CD4-positive, alpha-beta T cell treated with Interleukin-6 at 100 ng/mL for 8 hours (primary cell): ENCODE results near the gene UROD.
A peak's percentile ranks its signal among the peaks of the same experiment; 100 is the strongest.

Experiments used
- DNase-seq: peaks from one replicate; pipeline ENCODE4 v3.0.0-alpha.2; 2020; ENCODE audit warnings: mixed read lengths, low spot score

The UROD gene

DNA sequence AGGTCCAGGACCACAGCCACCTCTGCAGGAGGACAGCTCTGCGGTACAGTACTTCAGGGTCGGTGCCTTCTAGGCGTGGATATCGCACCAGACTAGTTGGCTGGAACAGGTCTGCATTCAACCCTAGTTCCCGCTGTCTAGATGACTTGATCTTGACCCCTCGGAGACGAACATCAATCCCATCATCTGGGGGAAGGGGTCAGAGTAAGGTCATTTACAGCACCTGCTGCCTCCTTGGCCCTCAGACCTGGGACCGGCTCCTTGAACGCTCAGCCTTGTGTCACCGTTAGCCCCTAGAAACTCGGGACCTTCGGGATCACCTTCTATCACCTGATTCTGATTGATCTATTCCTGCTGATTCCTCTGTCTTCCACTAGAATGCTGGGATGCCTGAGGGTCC is 3.5 kb upstream of the UROD start:
- DNase-seq, result no peak

DNA sequence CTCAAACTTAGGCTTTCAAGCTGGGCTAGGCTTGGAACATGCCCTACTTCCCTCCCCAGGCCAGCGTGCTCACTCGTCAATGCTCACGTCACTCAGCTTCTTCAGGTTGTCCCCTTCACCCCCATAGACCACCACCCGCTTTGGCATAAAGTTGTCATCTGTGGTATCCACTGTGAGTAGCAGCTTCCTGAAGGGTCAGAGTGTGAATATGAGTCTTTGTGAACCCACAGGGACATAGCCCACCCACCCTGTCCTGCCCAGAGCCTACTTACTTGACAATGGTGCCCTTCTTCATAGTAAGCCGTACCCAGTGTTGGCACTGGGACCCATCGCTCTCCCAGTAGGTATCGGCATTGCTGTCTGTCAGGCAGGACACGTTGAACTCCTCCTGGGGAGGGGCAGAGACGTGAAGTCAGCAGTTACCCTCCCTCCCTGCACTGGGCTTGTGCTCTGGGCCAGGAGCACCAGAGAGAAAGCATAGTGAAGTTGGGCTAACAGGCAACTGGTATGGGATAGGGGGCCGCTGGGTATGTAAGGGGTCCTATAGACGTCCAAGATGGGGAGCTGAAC is 2.7 kb upstream of the UROD start:
- no peak for DNase-seq

DNA sequence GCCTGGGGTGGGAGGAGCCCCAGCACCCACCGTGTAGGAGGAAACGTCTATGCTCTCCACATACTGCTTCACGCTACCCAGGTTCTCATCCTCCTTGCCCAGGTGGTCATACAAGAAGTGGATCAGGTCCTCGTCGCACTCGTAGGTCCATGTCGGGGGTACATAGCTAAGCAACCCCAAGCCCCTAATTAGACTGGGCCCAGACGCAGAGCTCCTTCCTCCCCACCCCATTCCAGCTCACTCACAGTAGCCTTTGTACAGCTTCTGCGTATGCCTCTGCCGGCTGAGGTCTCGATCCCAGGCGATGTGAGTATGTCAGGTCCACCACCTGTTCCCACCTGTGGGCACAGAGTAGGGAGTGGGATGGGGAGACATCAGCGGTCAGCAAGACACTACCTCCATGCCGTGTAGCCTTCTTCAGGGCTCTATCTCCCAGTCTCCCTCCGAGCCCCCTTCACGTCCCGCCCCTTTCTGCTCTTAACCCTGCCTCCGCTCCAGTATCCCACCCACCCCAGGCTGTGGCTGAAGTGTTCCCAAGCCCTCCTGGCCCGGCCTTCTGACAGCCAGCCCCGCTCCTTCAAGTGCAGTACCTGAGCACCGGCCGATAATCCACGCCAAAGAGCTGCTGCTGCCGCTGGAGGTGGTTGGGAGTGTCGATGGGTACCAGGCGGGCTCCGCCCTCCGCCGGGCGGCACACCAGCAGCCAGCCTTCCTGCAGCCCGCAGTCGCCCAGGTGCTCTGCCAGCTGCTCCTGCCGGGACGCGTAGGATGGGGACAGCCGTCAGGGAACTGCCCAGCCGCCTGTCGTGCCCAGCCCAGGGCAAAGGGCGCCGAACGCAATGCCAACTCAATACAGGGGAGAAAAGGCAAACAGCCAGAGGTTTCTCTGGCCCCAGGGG is 1.8 kb upstream of the UROD start:
- DNase-seq, result peak; percentile 17

DNA sequence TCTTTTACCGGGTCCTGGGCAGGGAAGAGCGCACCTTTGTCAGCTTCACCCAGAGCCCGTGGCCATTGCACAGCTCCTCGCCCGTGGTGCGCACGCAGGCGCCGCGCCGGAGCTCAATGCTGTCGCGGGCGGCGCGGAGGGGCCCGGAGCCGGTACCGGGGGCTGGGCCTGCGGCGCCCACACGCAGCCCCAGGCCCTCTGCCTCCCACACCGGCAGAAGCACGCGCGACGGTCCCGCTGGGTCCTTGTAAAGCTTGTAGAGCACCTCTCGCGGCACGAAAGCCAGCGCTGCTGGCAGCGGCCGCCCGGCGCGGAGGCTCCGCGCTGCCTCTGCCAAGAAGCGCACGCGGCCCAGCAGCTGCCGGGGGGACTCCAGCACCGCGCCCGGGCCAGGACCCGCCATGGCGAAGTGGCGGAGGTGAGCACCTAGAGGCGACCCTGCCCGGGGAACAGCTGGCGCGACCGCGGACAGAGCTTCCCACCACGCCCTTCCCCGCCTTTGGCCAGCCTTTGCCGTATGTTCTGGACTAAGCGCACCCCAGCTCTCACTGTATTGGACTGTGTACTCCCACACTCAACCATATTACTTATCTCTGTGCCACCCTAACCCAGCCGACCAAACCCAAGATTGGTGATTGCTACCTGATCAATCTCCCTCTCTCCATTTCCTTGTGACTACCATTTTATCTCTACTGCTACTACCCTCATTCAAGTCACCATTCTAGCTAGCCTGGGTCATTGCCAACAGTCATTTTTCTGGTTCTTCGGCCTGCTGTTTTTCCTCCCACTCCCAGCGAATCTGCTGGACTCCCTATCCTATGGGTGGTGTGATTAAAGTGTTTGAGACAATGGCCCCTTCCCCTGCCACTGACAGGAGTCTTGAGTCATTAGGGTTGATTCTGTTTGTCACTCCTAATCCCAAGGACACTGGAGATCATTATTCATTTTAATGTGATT is 921 bp upstream of the UROD start, which contains the start of gene HECTD3:
Gene HECTD3 (minus strand): TSS at position 470 of the 957 bp plus-strand sequence. CDS start 67 bp downstream, at position 403.
- DNase-seq, result peak; percentile 70

DNA sequence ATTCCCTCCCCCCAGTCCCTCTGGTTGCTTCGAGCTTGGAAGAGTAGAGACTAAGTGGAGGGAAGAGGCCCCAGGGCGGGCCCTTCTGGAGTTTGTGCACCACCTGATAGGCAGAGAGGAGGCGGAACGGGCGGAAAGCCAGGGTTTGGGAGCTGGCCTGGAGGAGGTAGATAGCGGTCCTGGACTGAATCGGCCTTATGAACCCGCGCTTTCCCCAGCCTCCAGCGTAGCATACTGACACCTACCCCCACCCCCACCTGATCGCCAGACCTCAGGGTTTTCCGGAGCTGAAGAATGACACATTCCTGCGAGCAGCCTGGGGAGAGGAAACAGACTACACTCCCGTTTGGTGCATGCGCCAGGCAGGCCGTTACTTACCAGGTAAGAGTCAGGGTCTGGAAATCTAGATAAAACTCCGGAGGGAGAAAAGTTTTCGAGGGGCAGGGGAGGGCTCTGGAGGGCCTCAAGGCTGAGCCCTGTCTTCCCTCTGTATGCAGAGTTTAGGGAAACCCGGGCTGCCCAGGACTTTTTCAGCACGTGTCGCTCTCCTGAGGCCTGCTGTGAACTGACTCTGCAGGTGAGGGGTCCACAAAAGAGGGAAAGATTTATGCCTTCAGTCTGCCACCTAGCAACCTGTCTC is 705 bp downstream of the UROD start:
- DNase-seq, result peak; percentile 32

DNA sequence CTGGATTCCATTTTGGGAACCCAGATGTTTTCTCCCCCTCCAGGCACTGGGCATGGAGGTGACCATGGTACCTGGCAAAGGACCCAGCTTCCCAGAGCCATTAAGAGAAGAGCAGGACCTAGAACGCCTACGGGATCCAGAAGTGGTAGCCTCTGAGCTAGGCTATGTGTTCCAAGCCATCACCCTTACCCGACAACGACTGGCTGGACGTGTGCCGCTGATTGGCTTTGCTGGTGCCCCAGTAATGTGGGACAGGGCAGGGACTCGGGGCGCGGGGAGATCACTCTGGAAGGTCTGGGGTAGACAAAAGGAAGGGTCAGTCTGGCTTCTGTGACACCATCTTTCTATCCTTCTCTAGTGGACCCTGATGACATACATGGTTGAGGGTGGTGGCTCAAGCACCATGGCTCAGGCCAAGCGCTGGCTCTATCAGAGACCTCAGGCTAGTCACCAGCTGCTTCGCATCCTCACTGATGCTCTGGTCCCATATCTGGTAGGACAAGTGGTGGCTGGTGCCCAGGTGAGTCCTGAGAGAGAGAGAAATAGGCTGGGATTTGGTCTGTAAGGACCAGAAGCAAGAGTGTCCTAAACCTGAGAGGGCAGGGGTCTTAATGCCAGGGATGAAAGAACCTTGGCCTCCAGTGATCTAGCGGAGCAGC is 1.6 kb downstream of the UROD start:
- no peak for DNase-seq

DNA sequence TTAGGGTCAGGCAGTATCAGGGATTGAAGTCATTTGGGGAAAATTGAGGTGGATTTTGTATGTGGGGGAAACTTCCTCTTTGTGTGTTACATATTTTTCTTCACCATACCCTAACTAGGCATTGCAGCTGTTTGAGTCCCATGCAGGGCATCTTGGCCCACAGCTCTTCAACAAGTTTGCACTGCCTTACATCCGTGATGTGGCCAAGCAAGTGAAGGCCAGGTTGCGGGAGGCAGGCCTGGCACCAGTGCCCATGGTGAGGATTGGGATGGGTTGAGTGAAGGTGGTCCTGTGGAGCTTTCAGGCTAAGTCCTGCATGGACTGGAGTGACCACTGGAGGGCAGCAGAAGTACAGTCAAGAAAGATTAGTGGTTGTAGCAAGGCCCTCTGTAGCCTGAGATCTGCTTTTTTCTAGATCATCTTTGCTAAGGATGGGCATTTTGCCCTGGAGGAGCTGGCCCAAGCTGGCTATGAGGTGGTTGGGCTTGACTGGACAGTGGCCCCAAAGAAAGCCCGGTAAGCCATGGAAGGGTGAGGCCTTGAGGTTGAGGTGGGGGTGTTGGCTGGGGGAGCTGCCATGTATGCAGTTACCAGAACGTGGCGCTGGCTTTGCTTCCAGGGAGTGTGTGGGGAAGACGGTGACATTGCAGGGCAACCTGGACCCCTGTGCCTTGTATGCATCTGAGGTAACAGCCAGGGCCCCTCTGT is 2.4 kb downstream of the UROD start:
- DNase-seq, result peak; percentile 80

DNA sequence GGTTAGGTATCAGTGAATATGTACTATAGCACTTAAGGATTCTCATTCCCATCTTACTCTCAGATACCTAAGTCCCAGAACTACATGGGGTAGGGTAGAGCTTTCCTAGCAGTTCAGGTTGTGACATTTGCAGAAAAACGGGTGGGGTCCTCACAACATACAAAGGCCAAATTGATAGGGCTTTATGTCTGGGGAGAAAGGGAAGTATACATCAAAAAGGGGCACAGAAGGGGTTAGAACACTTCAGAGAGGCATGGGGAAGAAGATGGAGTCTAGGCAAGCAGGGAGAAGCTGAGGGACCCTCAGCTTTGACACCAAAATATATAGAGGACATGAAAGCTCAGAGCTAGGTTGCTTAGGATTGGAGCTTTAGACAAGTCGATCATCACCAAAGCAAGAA is 3.6 kb downstream of the UROD start:
- DNase-seq, result no peak

DNA sequence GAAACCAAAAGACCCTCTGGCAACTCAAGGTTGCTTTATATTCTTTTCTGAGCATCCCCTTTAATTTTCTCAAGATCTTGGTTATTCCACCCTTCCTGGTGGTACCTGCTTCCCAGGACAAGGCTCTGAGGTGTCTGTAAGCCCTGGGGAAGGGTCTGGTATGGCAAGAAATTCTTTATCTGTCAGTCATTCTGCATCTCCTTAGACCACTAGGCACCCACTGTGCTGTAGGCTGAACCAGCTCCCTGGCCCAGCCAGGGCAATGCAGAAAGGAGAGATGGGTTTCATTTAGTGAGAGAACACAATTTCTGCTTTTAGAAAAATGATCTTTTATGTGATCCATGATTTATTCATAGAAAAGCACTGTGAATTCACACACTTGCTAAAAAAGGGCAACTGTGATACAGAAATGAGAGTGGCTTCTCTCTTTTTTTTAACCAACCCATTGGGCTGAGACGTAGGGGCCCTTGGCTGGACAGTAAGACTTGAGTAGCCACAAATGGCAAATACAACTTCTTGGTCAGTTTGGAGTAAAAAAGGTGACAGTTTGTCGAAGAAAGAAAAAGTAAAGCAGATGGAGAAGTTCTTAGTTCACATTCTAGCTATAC is 4.1 kb downstream of the UROD start:
- DNase-seq, result no peak

DNA sequence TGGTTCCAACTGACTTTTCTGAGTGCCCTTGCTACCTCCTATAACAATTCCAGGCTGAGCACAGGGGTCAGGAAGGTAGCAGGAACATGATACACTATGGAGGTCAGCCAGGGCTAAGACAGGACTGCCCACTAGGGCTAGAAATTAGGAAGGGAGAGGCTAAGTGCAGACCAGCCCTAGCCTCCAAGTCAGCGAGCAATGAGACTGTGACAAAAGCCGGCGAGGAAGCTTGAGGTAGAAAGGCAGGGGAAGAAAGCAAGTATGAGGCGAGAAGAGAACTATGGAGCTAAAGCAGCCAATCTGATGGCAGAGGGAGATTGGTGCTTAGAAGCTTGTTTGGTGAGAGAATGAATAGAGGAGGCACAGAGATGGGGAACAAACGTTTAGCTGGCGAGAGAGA is 4.7 kb downstream of the UROD start:
- no peak for DNase-seq

DNA sequence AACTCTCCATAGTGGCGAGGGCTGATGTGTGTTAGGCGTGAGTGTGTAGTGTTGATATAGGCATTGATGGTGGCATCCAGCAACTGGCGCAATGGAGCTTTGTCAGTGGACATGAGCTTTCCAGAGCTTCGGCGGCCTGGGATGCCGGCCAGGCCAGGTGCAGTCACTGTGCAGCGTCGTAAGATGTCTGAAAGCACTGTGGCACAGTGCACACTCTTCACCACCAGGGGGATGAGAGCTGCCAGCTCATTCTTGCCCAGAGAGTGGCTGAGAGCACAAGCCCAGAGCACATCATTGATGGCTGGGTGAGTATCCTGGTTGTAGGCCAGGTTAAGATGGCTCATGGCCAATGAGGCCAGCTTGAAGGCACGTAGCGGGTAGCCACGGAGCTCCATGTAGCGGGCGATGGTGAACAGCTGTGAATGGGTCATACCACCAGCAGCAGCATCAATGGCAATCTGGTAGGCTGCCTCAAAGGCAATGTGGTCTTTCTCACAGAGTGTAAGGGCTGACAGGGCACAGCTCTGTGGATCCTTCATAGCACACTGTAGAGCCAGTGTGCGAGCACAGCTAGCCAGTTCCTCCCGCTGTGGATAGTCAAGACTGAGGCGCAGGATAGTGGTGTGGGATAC is 6.7 kb downstream of the UROD start:
- DNase-seq, result peak; percentile 61

DNA sequence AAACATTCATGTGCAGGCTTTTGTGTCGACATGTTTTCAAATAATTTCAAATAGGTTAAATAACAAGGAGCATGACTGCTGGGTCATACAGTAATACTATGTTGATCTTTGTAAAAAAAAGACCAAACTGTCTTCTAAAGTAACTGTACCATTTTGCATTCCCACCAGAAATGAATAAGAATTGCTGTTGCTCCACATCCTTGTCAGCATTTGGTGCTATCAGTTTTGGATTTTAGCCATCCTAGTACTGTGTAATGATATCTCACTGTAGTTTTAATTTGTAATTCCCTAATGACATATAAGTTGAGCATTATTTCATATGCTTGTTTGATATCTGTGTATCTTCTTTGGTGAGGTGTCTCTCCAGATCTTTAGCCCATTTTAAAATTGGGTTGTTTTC is 11.6 kb downstream of the UROD start:
- DNase-seq, result no peak

DNA sequence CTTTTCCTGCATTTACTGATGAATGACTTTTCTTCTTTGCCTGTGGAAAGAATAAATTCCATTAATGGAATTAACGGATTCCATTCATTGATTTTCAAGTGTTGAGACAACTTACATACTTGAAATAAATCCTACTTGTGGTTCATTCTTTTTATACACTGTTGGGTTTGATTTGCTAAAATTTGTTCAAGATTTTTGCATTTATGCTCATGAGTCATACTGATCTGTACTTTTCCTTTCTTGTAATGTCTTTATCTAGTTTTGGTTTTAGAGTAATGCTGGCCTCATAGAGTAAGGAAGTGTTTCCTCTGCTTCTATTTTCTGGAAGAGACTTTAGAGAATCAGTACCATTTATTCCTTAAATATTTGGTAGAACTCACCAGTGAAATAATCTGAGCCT is 14.4 kb downstream of the UROD start:
- DNase-seq, result no peak

DNA sequence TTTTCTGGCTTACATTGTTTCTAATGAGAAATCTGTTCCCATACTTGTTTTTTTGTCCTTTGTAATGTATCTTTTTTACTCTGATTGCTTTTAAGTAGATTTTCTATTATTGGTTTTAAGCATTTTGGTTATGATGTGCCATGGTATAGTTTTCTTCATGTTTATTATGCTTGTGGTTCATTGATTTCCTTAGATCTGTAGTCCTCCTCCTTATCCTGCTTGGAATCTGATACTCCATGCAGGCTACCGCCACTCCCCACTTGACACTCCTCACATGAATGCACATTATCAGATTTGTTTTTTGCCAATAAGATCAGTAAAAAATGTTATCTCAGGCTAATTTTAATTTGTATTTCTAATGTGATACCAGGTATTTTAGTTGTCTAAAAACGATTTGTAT is 20.8 kb downstream of the UROD start:
- no peak for DNase-seq

DNA sequence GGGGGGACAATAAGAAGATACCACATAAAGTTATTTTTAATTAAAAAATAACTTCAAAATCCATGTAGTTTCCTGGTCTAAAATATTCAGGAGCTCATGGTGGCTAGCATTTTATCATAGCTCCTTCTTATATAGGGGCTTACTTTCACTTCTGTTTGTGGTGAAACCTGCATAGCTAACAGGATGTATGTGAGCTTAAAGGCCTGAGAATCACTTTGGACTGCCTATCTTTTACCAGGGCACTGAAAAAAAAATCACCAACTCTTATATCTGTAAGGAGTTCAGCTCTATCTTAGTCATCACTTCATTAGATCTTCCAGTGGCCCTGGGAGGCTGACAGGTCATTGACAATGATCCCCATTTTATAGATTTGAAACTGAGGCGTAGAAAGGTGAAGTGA is 21.3 kb downstream of the UROD start:
- DNase-seq, result no peak

DNA sequence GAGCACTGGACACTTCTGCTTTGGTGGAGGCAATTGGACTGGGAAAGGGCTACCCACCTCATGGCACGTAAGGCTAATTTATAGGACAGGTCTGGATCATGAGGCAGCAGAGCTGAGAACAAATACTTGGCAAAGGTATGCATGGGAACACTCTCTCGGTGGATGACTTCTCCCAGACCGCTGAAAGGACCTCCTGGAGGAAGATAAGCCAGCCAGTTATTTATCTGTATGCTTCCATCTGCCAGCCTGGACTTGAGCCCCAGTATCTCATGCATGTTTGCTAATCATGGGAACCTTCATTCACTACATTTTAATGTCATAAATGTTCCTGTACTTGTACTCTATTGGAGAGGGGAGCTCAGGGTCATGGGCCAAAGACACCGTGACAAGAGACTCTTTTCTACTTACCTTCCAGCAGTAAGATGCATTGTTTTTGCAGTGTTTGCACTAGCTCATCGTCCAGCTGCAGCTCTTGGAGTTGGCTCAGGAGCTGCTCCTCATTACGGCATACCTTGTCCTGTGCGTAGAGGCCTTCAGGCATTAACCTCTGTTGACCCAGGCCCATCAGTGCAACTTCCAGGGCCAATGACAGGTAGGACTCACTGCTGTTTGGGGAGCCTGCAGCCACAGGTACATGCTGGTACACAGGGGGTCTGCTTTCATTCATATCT is 23.7 kb downstream of the UROD start:
- DNase-seq, result no peak

DNA sequence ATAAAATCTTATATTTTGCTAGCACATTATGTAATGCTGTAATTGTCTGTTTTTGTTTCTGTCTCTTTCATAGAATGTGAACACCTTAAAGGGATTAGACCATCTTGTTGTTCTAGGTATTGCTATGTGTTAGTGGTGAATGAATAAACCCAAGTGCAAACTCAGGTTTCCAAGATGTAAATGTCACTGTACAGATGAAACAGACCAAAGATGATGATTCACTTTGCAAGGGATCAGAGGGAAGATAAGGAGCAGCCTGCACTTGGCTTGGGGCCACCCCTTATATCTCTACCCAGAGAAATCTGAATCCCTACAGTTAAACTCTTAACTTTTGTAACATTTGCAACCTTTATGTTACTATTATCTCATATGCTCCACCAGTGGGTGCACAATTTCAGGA is 25.4 kb downstream of the UROD start:
- DNase-seq, result no peak

DNA sequence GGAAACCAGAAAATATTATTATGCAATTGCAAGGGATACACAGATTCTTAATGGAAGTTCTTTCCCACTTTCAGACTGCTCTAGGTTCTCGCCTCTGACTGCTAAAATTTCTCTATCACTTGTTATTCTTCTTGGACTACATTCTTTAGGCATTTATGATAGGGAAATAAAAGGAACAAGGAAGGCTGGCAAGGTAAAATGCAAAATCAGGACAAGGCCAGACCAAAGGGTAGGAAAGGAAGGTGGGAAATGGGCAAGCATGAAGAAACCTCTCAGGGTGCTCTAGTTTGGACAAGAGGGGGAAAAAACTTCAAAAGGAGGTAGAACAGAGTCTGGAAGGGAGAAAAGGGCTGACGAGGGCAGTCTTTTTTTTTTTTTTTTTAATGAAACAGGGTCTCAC is 26.2 kb downstream of the UROD start:
- no peak for DNase-seq

DNA sequence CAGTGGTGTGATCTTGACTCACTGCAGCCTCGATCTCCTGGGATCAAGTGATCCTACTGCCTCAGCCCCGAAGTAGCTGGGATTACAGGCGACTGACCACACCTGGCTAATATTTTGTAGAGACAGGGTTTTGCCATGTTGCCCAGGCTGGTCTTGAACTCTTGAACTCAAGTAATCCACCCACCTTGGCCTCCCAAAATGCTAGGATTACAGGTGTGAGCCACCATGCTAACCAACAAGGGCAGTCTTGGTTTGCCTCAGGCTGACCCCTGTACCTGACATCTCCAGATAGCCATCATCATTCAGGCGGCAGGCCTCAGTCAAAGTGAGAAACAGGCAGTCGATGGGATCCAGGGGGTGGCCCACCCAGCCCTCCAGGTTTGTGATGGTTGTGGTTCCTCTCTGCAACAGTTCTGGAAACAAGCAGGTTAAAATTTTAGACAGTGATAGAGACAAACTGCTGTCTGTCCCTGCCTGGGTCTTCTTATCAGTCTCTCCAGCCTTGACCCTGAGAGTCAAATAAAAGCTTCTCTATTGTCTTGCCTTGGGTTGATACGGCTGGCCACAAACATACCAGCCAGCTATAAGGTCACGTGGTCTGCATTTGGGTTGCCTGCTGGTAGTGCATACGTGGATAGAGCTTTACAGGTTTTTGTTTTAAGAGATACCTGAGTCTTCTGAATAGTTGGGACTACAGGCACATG is 26.8 kb downstream of the UROD start:
- no peak for DNase-seq
